HepG2 (cell line): ENCODE results near the gene FBF1. TPM values are rescaled to one million over a fixed set of nuclear protein-coding genes. Genes with fewer than 3 reads are reported as not detected.

Experiments
- AHDC1 ChIP-seq: sonication (generic); formaldehyde crosslinking; IDR thresholded peaks from 2 replicates; pipeline ENCODE4 v1.5.1; 2020; ENCODE audit warnings: mild to moderate bottlenecking, missing genetic modification reagents, borderline replicate concordance
- ARNT2 ChIP-seq: sonication (generic); formaldehyde crosslinking; IDR thresholded peaks from 2 replicates; pipeline ENCODE4 v1.8.0; 2022; ENCODE audit warnings: mild to moderate bottlenecking, low read depth, missing genetic modification reagents, moderate library complexity
- BRF2 ChIP-seq: sonication (generic); formaldehyde crosslinking; IDR thresholded peaks from 2 replicates; pipeline ENCODE4 v1.8.1; 2022; ENCODE audit warnings: mild to moderate bottlenecking, missing genetic modification reagents
- EZH2 ChIP-seq: conservative IDR thresholded peaks from 2 replicates; pipeline ENCODE4 v1.6.1; 2012; ENCODE audit warnings: mild to moderate bottlenecking, low read depth, low read length, moderate library complexity
- HDAC2 ChIP-seq: sonication (generic); formaldehyde crosslinking; IDR thresholded peaks from 2 replicates; pipeline ENCODE4 v1.4.0; 2020; ENCODE audit warnings: missing genetic modification reagents
- SYNCRIP ChIP-seq: fragments of 200-400 bp; formaldehyde crosslinking; IDR thresholded peaks from 2 replicates; pipeline ENCODE4 v1.6.1; 2018; ENCODE audit warnings: mild to moderate bottlenecking, low read depth, low read length; ENCODE audit not compliant: insufficient read depth
- TBX2 ChIP-seq: sonication (generic); formaldehyde crosslinking; IDR thresholded peaks from 2 replicates; pipeline ENCODE4 v1.5.0; 2020; ENCODE audit warnings: missing genetic modification reagents, mild to moderate bottlenecking, borderline replicate concordance
- TRIM22 ChIP-seq: fragments of 450-650 bp; IDR thresholded peaks from 2 replicates; pipeline ENCODE4 v1.6.1; 2017
- ZFP37 ChIP-seq: sonication (generic); formaldehyde crosslinking; IDR thresholded peaks from 2 replicates; pipeline ENCODE4 v1.4.0; 2020; ENCODE audit warnings: missing genetic modification reagents, borderline replicate concordance
- ZNF10 ChIP-seq: sonication (generic); formaldehyde crosslinking; IDR thresholded peaks from 2 replicates; pipeline ENCODE4 v1.4.0; 2020; ENCODE audit warnings: mild to moderate bottlenecking, low read depth, missing genetic modification reagents, borderline replicate concordance
- ZNF530 ChIP-seq: sonication (generic); formaldehyde crosslinking; IDR thresholded peaks from 2 replicates; pipeline ENCODE4 v1.5.0; 2020; ENCODE audit warnings: low read depth, mild to moderate bottlenecking, missing genetic modification reagents
- ZNF552 ChIP-seq: sonication (generic); formaldehyde crosslinking; IDR thresholded peaks from 2 replicates; pipeline ENCODE4 v1.9.0; 2022; ENCODE audit warnings: missing genetic modification reagents, mild to moderate bottlenecking, borderline replicate concordance
- ZNF775 ChIP-seq: sonication (generic); formaldehyde crosslinking; IDR thresholded peaks from 2 replicates; pipeline ENCODE4 v1.4.0; 2020; ENCODE audit warnings: missing genetic modification reagents, mild to moderate bottlenecking, moderate library complexity, borderline replicate concordance
- polyA plus RNA-seq, 8 experiments: library from polyadenylated mRNA; depleted of rRNA in 3 of 8; stranded (reverse) in 7 of 8; unstranded in 1 of 8; fragments of >200 nt; fragmentation: Illumina TruSeq in 4 of 8; extraction: Trizol in 4 of 8; gene quantifications; 2 replicates each; pipeline versions ENCODE4 v1.2.1 to v1.2.3, GENCODE V29; 2011 to 2016; ENCODE audit warnings: low read depth in 4 of 8, missing spikeins in 1 of 8, mixed read lengths in 1 of 8; ENCODE audit not compliant: insufficient read depth in 1 of 8
- total RNA-seq, 5 experiments: library from RNA; depleted of rRNA; stranded (reverse); fragments of >200 nt; fragmentation: Illumina TruSeq; extraction: Trizol; gene quantifications; 2 replicates each; pipeline ENCODE4 v1.2.3, GENCODE V29; 2016; ENCODE audit warnings: low read depth in 1 of 5
- TF ChIP-seq, protein P1 (sequence below): sonication (generic); formaldehyde crosslinking; IDR thresholded peaks from 2 replicates; pipeline ENCODE4 v1.9.0; 2021; ENCODE audit warnings: missing genetic modification reagents, mild to moderate bottlenecking, borderline replicate concordance

The FBF1 gene
- total and polyA plus RNA-seq, 2 of the 13 experiments (the other 11 are each of a cell fraction or from before 2014, with no cell fraction given): 2.4 to 8.1 TPM

- TF ChIP-seq AHDC1 (no peak; the same call in 1 of the 2 replicates), SYNCRIP (no peak), ZFP37 (CRISPR knock-in tag) (no peak; the same call in 1 of the 2 replicates), ZNF552 (CRISPR knock-in tag) (peak; percentile 73; the same call in 1 of the 2 replicates), ZNF10 (CRISPR knock-in tag) (no peak), TBX2 (peak; percentile 95), HDAC2 (CRISPR knock-in tag) (peak; percentile 97), ZNF775 (CRISPR knock-in tag) (no peak), ZNF530 (no peak), EZH2 (no peak), TRIM22 (no peak), ARNT2 (peak; percentile 94), BRF2 (peak; percentile 93)
- TF ChIP-seq, protein P1, sequence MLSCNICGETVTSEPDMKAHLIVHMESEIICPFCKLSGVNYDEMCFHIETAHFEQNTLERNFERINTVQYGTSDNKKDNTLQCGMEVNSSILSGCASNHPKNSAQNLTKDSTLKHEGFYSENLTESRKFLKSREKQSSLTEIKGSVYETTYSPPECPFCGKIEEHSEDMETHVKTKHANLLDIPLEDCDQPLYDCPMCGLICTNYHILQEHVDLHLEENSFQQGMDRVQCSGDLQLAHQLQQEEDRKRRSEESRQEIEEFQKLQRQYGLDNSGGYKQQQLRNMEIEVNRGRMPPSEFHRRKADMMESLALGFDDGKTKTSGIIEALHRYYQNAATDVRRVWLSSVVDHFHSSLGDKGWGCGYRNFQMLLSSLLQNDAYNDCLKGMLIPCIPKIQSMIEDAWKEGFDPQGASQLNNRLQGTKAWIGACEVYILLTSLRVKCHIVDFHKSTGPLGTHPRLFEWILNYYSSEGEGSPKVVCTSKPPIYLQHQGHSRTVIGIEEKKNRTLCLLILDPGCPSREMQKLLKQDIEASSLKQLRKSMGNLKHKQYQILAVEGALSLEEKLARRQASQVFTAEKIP (CRISPR knock-in tag): no peak
Observed at GRCh38 chr17:75904749-75905521, 35.9 kb downstream of the FBF1 start, which contains the start of gene MRPL38 (continued).
